Keratinocyte (primary cell): ENCODE measurements around the gene RALGAPA2. TPM values are rescaled to one million over a fixed set of nuclear protein-coding genes. Genes with fewer than 3 reads are reported as not detected.

ENCODE experiments used
- DNase-seq: peaks from one replicate; pipeline ENCODE4 v3.0.0-alpha.2; 2011; ENCODE audit warnings: low read depth, missing footprints, low spot score
- FAIRE-seq: peaks from 2 replicates; lab custom pipeline; 2011; peaks lifted over from hg19 to GRCh38; lab: Jason Lieb, UNC
- H2AFZ ChIP-seq: 2 replicates; pipeline ENCODE4 v1.6.0; 2012; ENCODE audit warnings: low read length, control low read depth, inconsistent platforms; ENCODE audit not compliant: control insufficient read depth
- H3K27ac ChIP-seq: 2 replicates; pipeline ENCODE4 v1.5.1; 2011; ENCODE audit warnings: low read length; ENCODE audit not compliant: control insufficient read depth, insufficient read depth
- H3K27me3 ChIP-seq: 3 replicates; pipeline ENCODE4 v1.6.0; 2011; ENCODE audit warnings: low read length; ENCODE audit not compliant: control insufficient read depth, insufficient read depth; ENCODE audit errors: extremely low read depth
- H3K36me3 ChIP-seq, 2 experiments: 2 replicates in 1 of 2; 3 replicates in 1 of 2; pipeline ENCODE4 v1.5.1; 2011; ENCODE audit warnings: low read length in 2 of 2, mild to moderate bottlenecking in 1 of 2; ENCODE audit not compliant: control insufficient read depth in 2 of 2, insufficient read depth in 2 of 2; ENCODE audit errors: extremely low read depth in 1 of 2
- H3K4me1 ChIP-seq: 3 replicates; pipeline ENCODE4 v1.5.1; 2011; ENCODE audit warnings: low read length; ENCODE audit not compliant: control insufficient read depth, insufficient read depth; ENCODE audit errors: extremely low read depth
- H3K4me2 ChIP-seq: 3 replicates; pipeline ENCODE4 v1.6.0; 2011; ENCODE audit warnings: low read depth, low read length; ENCODE audit not compliant: control insufficient read depth, insufficient read depth; ENCODE audit errors: extremely low read depth
- H3K4me3 ChIP-seq, 3 experiments: fragments of 200-600 bp in 1 of 3; sonication (generic) in 1 of 3; 2 replicates in 2 of 3; 3 replicates in 1 of 3; pipeline ENCODE4 v1.5.1; 2011 to 2016; ENCODE audit warnings: low read length in 3 of 3, mild to moderate bottlenecking in 3 of 3, control low read depth in 2 of 3, inconsistent platforms in 1 of 3, low read depth in 1 of 3, mixed read lengths in 1 of 3, mixed run types in 1 of 3, moderate library complexity in 1 of 3; ENCODE audit not compliant: control insufficient read depth in 2 of 3, insufficient read depth in 2 of 3; ENCODE audit errors: extremely low read depth in 1 of 3
- H3K79me2 ChIP-seq: 2 replicates; pipeline ENCODE4 v1.6.0; 2012; ENCODE audit warnings: low read length; ENCODE audit not compliant: control insufficient read depth, insufficient read depth
- H3K9ac ChIP-seq: 3 replicates; pipeline ENCODE4 v1.6.0; 2011; ENCODE audit warnings: low read length; ENCODE audit not compliant: control insufficient read depth, insufficient read depth; ENCODE audit errors: extremely low read depth
- H3K9me1 ChIP-seq: 3 replicates; pipeline ENCODE4 v1.6.0; 2011; ENCODE audit warnings: low read length; ENCODE audit not compliant: control insufficient read depth, insufficient read depth; ENCODE audit errors: extremely low read depth
- H3K9me3 ChIP-seq: 2 replicates; pipeline ENCODE4 v1.5.1; 2012; ENCODE audit warnings: low read depth, low read length; ENCODE audit not compliant: control insufficient read depth
- H4K20me1 ChIP-seq: 3 replicates; pipeline ENCODE4 v1.6.0; 2011; ENCODE audit warnings: low read length; ENCODE audit not compliant: control insufficient read depth, insufficient read depth; ENCODE audit errors: extremely low read depth
- CTCF ChIP-seq, 3 experiments: IDR thresholded peaks in 1 of 3; conservative IDR thresholded peaks in 1 of 3; optimal IDR thresholded peaks in 1 of 3; 2 replicates in 2 of 3; 3 replicates in 1 of 3; pipeline versions ENCODE3 to v1.5.1; 2011; ENCODE audit warnings: low read length in 3 of 3, mild to moderate bottlenecking in 3 of 3, moderate library complexity in 2 of 3, control low read depth in 1 of 3, inconsistent platforms in 1 of 3; ENCODE audit not compliant: insufficient read depth in 2 of 3; ENCODE audit errors: extremely low read depth in 1 of 3
- EZH2 ChIP-seq: IDR thresholded peaks from one replicate; pipeline ENCODE4 v1.6.1; 2012; ENCODE audit warnings: inconsistent platforms, mild to moderate bottlenecking, low read length, moderate library complexity
- dilution Hi-C: fragments of 300-500 bp; cut with MboI; formaldehyde crosslinking; loops from one replicate; pipeline ENCODE4 v1.7.0; 2020; ENCODE audit warnings: low sequenced_read_pairs; ENCODE audit not compliant: extremely low pct_ligation_motif_present
- polyA plus RNA-seq, 5 experiments: library from polyadenylated mRNA; depleted of rRNA in 3 of 5; stranded (reverse) in 3 of 5; stranded (forward) in 1 of 5; unstranded in 1 of 5; fragments of >200 nt; gene quantifications; 1 replicate in 1 of 5; 2 replicates in 3 of 5; 3 replicates in 1 of 5; pipeline versions ENCODE4 v1.2.1 to v1.2.3, GENCODE V29; 2011 to 2012; ENCODE audit warnings: missing spikeins in 2 of 5, low read depth in 1 of 5, low replicate concordance in 1 of 5

Gene RALGAPA2
- polyA plus RNA-seq, 1 donor (not counting 4 experiments of a cell fraction or from before 2014, with no cell fraction given): 3.2 TPM

- H3K79me2 ChIP-seq: no peaks in the 10 kb centered on the region
- no peak overlapping the region for H3K9ac ChIP-seq
- H3K9me3 ChIP-seq: no peaks in the 10 kb centered on the region
- H3K27me3 ChIP-seq: no peaks in the 10 kb centered on the region
- dilution Hi-C loops: no loop called here
- no peaks in the 10 kb centered on the region for H4K20me1 ChIP-seq
- FAIRE-seq (no peak), DNase-seq (no peak)
- H3K36me3 ChIP-seq: no peaks in the 10 kb centered on the region
- H3K4me3 ChIP-seq: no peak overlapping the region
- H2AFZ ChIP-seq: no peak overlapping the region
- H3K4me2 ChIP-seq: no peak overlapping the region
- no peaks in the 10 kb centered on the region for H3K4me1 ChIP-seq
- TF ChIP-seq CTCF (optimal IDR thresholded peaks at IDR 0.05 in 1 of 3, IDR thresholded peaks at IDR 0.05 in 1 of 3, conservative IDR thresholded peaks at IDR 0.05 in 1 of 3; ENCODE audit: extremely low read depth in 1 of 3, insufficient read depth in 2 of 3, low read length in 3 of 3) (no peak), EZH2 (no peak)
- H3K9me1 ChIP-seq: no peaks in the 10 kb centered on the region
- no peak overlapping the region for H3K27ac ChIP-seq
These were observed 46.7 kb upstream of the RALGAPA2 start for GRCh38 chr20:20759132-20759531.

DNA sequence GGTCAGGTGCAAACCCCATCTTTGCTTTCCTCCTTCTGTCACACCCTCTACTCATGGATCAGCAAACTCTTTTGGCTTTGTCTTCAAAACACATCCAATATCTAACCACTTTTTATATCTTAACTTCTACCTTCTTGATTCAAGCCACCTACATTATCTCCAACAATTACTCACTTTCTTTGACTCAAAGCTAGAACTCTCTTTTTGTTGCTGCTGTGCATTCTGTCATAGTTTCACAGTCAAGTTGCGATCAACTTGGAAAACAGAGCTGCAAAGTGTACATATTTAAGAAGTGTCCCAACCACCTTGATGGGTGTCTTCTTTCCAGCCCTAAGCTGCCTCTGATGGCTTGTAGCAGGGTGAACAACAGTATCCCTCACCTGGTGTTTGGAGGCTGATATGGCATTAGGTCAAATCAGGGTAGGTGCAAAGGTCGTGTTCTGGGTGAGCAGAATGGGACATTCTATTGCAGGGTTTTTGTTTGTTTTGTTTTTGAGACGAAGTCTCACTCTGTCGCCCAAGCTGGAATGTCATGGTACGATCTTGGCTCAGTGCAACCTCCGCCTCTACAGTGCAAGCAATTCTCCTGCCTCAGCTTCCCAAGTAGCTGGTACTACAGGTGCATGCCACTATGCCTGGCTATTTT lies 43.4 kb upstream of the RALGAPA2 start:
- no peak for TF ChIP-seq EZH2
- no peak for TF ChIP-seq CTCF (optimal IDR thresholded peaks at IDR 0.05 in 1 of 3, IDR thresholded peaks at IDR 0.05 in 1 of 3, conservative IDR thresholded peaks at IDR 0.05 in 1 of 3; ENCODE audit: extremely low read depth in 1 of 3, insufficient read depth in 2 of 3, low read length in 3 of 3)
- no peak for FAIRE-seq
- Histone ChIP-seq H2AFZ (no peak overlapping the region), H3K9me1 (no peaks in the 10 kb centered on the region), H3K9ac (no peak overlapping the region), H3K4me1 (no peaks in the 10 kb centered on the region), H3K4me2 (no peak overlapping the region), H3K27ac (no peak overlapping the region), H3K4me3 (no peak overlapping the region), H3K27me3 (no peaks in the 10 kb centered on the region), H4K20me1 (no peaks in the 10 kb centered on the region), H3K9me3 (no peaks in the 10 kb centered on the region), H3K79me2 (no peaks in the 10 kb centered on the region), H3K36me3 (no peaks in the 10 kb centered on the region)
- dilution Hi-C loops: no loop called here
- DNase-seq: no peak
